Kidney (tissue), 14 donors: ENCODE data around the gene SERPINA5. TPM values are rescaled to one million over a fixed set of nuclear protein-coding genes. Genes with fewer than 3 reads are reported as not detected.
A peak's percentile ranks its signal among the peaks of the same experiment; 100 is the strongest.
"Not testable (repeated sequence)": the region's sequence is repeated elsewhere in the genome, so short reads cannot be mapped to it uniquely, and the experiment has no call there.

ENCODE experiments used
- DNase-seq, 5 donors: peaks; one replicate each; pipeline ENCODE4 v3.0.0-alpha.2; 2013 to 2020
- FAIRE-seq: peaks from 2 replicates; lab custom pipeline; 2012; peaks lifted over from hg19 to GRCh38; lab: Jason Lieb, UNC
- H3K27ac ChIP-seq, 2 donors: one replicate each; pipeline ENCODE4 v1.7.0; 2013; ENCODE audit warnings: low read depth in 2 of 2, low read length in 2 of 2, inconsistent platforms in 1 of 2
- H3K27me3 ChIP-seq: one replicate; pipeline ENCODE4 v1.7.1; 2013; ENCODE audit warnings: low read length, inconsistent platforms; ENCODE audit not compliant: control insufficient read depth, insufficient read depth
- H3K36me3 ChIP-seq, 3 donors: one replicate each; pipeline versions ENCODE4 v1.7.0 to v1.7.1; 2013; ENCODE audit warnings: low read length in 3 of 3, control low read depth in 1 of 3, inconsistent platforms in 1 of 3; ENCODE audit not compliant: insufficient read depth in 3 of 3, control insufficient read depth in 2 of 3
- H3K4me1 ChIP-seq, 3 donors: one replicate each; pipeline versions ENCODE4 v1.7.0 to v1.7.1; 2013; ENCODE audit warnings: low read length in 3 of 3, inconsistent platforms in 1 of 3, low read depth in 1 of 3; ENCODE audit not compliant: control insufficient read depth in 2 of 3, insufficient read depth in 2 of 3
- H3K4me3 ChIP-seq, 3 donors: one replicate each; pipeline versions ENCODE4 v1.7.0 to v1.8.1; 2013; ENCODE audit warnings: low read length in 3 of 3, control low read depth in 1 of 3, inconsistent platforms in 1 of 3
- H3K9ac ChIP-seq, 3 donors: one replicate each; pipeline versions ENCODE4 v1.7.0 to v1.7.1; 2013; ENCODE audit warnings: low read length in 3 of 3, control low read depth in 1 of 3, inconsistent platforms in 1 of 3
- H3K9me3 ChIP-seq, 3 donors: one replicate each; pipeline versions ENCODE4 v1.7.0 to v1.7.1; 2013; ENCODE audit warnings: low read length in 3 of 3, control low read depth in 1 of 3, inconsistent platforms in 1 of 3; ENCODE audit not compliant: control insufficient read depth in 2 of 3, insufficient read depth in 1 of 3
- intact Hi-C: fragments of 100-400 bp; cut with DNase I; formaldehyde crosslinking; loops from one replicate; pipeline ENCODE4 v1.11.1; 2022
- polyA plus RNA-seq: library from polyadenylated mRNA; stranded (reverse); fragments of 350-450 nt; fragmentation: Illumina TruSeq; extraction: RNeasy Lipid Tissue Mini Kit (QIAGEN cat#74804); gene quantifications from one replicate; pipeline ENCODE4 v1.2.3, GENCODE V29; 2014; ENCODE audit warnings: low read depth, low replicate concordance; ENCODE audit not compliant: insufficient read depth
- total RNA-seq: library from RNA; stranded (reverse); fragmentation: NEBNext Ultra II Directional; extraction: Animal tissue kit (Norgen Biotek cat#: 25700); gene quantifications from one replicate; pipeline ENCODE4 v1.2.1, GENCODE V29; 2021
- TF ChIP-seq, protein P1 (sequence below): IDR thresholded peaks from 3 replicates; pipeline ENCODE4 v1.5.1; 2012; ENCODE audit warnings: mild to moderate bottlenecking, moderate library complexity, borderline replicate concordance; ENCODE audit not compliant: insufficient read depth; ENCODE audit errors: extremely low read depth
- donor health status: control.
- donor health status: control.
- donor health status: control.
- donor health status: control.
- donor health status: control.
- donor health status: DM: yes; HTN: yes; CAD: no.
- donor health status: Normal renal cell carcinoma (clear cell type).

The SERPINA5 gene
- total and polyA plus RNA-seq, 2 donors from 2014 or later: 85.1 to 522 TPM

DNA sequence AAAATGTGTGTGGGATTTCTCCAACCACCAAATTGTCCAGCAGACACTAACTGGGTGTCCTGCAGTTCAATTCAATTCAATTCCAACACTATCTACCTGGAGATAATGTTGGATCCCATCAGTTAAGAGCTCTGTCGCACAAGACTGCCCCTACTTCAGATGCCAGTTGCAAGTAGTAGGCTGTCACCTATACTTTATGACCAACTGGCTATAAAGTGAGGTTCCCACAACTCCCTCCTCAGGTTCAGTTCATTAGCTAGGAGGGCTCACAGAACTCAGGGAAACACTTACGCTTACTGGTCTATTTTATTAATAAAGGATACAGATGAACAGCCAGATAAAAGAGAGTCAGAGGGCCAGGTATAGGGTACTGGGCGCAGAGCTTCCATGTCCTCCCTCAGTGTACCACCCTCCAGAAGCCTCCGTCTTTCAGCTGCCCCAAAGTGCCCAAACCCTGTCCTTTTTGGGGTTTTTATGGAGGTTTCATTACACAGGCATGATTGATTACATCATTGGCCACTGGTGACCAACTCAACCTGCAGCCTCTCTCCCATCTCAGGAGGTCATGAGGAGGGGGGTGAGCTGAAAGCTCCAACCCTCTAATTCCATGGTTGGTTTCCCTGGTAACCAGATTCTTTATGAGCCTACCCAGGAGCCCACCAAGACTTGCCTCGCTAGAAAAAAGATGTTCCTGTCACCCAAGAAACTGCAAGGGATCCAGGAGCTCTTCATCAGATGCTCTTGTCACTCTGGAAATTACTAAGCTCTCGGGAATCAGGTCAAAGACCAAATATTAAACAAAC lies 7.5 kb upstream of the SERPINA5 start:
- TF ChIP-seq, protein P1, sequence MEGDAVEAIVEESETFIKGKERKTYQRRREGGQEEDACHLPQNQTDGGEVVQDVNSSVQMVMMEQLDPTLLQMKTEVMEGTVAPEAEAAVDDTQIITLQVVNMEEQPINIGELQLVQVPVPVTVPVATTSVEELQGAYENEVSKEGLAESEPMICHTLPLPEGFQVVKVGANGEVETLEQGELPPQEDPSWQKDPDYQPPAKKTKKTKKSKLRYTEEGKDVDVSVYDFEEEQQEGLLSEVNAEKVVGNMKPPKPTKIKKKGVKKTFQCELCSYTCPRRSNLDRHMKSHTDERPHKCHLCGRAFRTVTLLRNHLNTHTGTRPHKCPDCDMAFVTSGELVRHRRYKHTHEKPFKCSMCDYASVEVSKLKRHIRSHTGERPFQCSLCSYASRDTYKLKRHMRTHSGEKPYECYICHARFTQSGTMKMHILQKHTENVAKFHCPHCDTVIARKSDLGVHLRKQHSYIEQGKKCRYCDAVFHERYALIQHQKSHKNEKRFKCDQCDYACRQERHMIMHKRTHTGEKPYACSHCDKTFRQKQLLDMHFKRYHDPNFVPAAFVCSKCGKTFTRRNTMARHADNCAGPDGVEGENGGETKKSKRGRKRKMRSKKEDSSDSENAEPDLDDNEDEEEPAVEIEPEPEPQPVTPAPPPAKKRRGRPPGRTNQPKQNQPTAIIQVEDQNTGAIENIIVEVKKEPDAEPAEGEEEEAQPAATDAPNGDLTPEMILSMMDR: no peak
- Histone ChIP-seq H3K27me3 (no peaks in the 10 kb centered on the region), H3K4me1 (peaks cover 0 to 7% (median 0%) of the 10 kb centered on the region in 3 donors), H3K9me3 (no peaks in the 10 kb centered on the region), H3K4me3 (no peak overlapping the region), H3K36me3 (no peaks in the 10 kb centered on the region), H3K27ac (no peak overlapping the region), H3K9ac (no peak overlapping the region)
- DNase-seq (peak in 3 of 5 donors; percentile 18 to 54 (median 50)), FAIRE-seq (no peak)
- intact Hi-C loops: no loop called here

DNA sequence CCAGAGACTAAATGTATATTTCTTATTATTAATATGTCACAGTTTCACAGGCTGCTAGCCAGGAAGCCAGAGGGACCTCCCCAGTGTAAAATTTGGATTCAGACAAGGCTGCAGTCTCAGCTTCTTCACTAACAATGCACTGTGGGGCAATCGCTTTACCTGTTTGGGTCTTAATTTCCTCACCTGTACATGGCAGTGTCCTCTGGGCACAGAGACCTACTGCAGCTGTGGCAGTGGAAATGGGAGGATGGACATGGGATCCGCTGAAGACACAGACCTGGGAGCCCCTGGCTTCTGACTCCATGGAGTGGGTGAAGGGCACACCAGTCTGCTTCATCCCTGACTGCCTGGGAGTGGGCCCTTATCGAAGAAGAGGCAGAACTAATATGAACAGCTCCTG lies 6.9 kb upstream of the SERPINA5 start:
- H3K9ac ChIP-seq: no peak overlapping the region
- no peak overlapping the region for H3K4me3 ChIP-seq
- intact Hi-C loops: no loop called here
- peaks cover 0 to 7% (median 0%) of the 10 kb centered on the region in 3 donors for H3K4me1 ChIP-seq
- FAIRE-seq (no peak), DNase-seq (peak in 1 of 5 donors; percentile 18)
- H3K27ac ChIP-seq: no peak overlapping the region
- no peaks in the 10 kb centered on the region for H3K27me3 ChIP-seq
- TF ChIP-seq, protein P1: no peak
- H3K36me3 ChIP-seq: no peaks in the 10 kb centered on the region
- H3K9me3 ChIP-seq: no peaks in the 10 kb centered on the region

DNA sequence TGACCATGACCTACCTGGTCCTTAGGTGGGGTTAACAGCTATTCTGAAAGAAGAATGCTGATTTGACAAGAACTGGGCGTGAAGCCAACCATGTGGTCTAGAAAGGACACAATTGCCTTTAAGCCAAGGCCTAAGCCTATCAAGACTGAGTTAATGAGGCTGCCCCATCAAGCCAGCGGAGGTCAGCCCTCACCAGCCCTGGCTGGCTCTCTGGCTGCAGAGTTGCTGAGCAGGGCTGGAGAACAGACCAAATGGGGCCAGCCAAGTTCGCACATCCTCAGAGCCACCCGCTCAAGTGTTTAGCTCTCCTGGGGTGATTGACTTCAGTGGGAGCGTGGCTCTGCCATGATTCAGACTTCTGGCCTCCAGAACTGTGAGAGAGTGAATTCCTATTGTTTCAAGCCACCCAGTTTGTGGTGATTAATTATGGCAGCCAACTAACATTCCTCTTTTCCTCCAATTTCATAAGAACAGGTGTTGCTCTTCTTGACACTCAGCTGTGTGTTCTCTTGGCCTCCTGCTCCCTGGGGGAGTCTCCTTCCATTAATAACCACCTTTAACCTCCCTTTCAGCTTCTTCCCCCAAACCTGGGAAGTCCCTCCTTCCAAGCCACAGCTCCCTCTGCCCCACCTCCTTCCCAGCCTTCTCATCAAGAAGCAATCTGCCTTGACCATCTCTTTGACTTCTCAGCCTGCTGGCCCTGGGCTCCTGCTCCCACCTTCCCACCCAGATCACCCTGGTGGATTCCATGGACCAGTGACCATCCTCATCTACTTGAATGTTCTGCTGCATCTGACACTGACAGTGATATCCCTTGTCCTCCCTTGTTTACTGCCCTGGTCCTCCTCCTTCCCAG lies 5.3 kb upstream of the SERPINA5 start:
- TF ChIP-seq, protein P1: no peak
- FAIRE-seq (no peak), DNase-seq (peak in 2 of 5 donors; percentile 20 to 86)
- Histone ChIP-seq H3K36me3 (no peaks in the 10 kb centered on the region), H3K27me3 (no peaks in the 10 kb centered on the region), H3K4me1 (peaks cover 0 to 11% (median 4%) of the 10 kb centered on the region in 3 donors), H3K4me3 (no peak overlapping the region), H3K9me3 (no peaks in the 10 kb centered on the region), H3K9ac (no peak overlapping the region), H3K27ac (peak overlapping the region; percentile 59 to 71)
- intact Hi-C loops: no loop called here

DNA sequence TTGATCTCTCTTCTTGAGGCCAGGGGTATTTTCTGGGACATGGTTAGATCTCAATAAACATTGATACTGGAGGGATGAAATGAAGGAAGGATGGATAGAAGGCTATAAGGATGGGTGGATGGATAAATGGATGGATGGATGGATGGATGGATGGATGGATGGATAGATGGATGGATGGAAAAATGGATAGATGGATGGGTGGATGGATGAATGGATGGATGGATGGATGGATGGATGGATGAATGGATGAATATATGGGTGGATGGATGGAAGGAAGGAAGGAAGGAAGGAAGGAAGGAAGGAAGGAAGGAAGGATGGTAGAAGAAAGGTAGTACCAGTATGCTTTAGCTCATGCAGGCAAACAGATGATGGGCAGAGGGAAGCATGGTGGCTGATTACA lies 3.8 kb upstream of the SERPINA5 start:
- not testable (repeated sequence) for H3K36me3 ChIP-seq, H3K4me3 ChIP-seq, H3K9me3 ChIP-seq

More for the DNA sequence above, 3.8 kb upstream of the SERPINA5 start:
- H3K27ac ChIP-seq, H3K27me3 ChIP-seq, intact Hi-C loops, FAIRE-seq, DNase-seq, H3K9ac ChIP-seq: not testable (repeated sequence)
- peaks cover 0 to 11% (median 5%) of the 10 kb centered on the region in 3 donors for H3K4me1 ChIP-seq
